GM12878 (cell line): ENCODE results near the gene SLAMF9. TPM values are rescaled to one million over a fixed set of nuclear protein-coding genes. Genes with fewer than 3 reads are reported as not detected.

Experiments used
- ATAC-seq: fragments of 200-7000 bp; cut with Tn5 transposase; 3 replicates; pipeline ENCODE4 v1.9.1; 2020; ENCODE audit warnings: mild to moderate bottlenecking, moderate library complexity
- BruUV-seq: library from RNA; stranded (reverse); fragments of 400-500 nt; replicated peaks from 2 replicates; lab custom pipeline; 2021; lab: Mats Ljungman, UMichigan
- CTCF ChIA-PET: fragments of 300-600 bp; sonication (Branson Sonifier 250); formaldehyde crosslinking; extraction: SDS; loops from one replicate; lab custom pipeline; 2021; ENCODE audit warnings: inconsistent platforms; lab: Yijun Ruan, JAX
- POLR2A ChIA-PET: fragments of 350-600 bp; formaldehyde crosslinking; extraction: SDS; loops from one replicate; lab custom pipeline; 2021; ENCODE audit warnings: inconsistent platforms; lab: Charles Lee
- RAD21 ChIA-PET: fragments of 300-600 bp; sonication (Branson Sonifier 250); formaldehyde crosslinking; loops from one replicate; lab custom pipeline; 2023; ENCODE audit warnings: antibody characterized with exemption; ENCODE audit not compliant: unreplicated experiment; lab: Charles Lee
- SMC1A ChIA-PET: fragments of 300-600 bp; sonication (Branson Sonifier 250); formaldehyde crosslinking; loops from one replicate; lab custom pipeline; 2023; ENCODE audit not compliant: unreplicated experiment, uncharacterized antibody; lab: Charles Lee
- DNase-seq: peaks from one replicate; pipeline ENCODE4 v3.0.0-alpha.2; 2011; ENCODE audit warnings: low read depth, low spot score
- FAIRE-seq: peaks from 3 replicates; lab custom pipeline; 2011; peaks lifted over from hg19 to GRCh38; lab: Jason Lieb, UNC
- H2AFZ ChIP-seq: 2 replicates; pipeline ENCODE4 v1.6.0; 2011; ENCODE audit warnings: low read depth, low read length, control low read depth; ENCODE audit not compliant: control insufficient read depth
- H3K27ac ChIP-seq: 2 replicates; pipeline ENCODE4 v1.5.1; 2011; ENCODE audit warnings: control low read depth; ENCODE audit not compliant: control insufficient read depth, insufficient read depth
- H3K27me3 ChIP-seq, 2 experiments: replicated peaks in 1 of 2; 2 replicates each; pipeline versions ENCODE4 v1.6.0 to v1.6.1; 2011; ENCODE audit warnings: low read length in 1 of 2; ENCODE audit not compliant: control insufficient read depth in 2 of 2, insufficient read depth in 2 of 2
- H3K36me3 ChIP-seq, 2 experiments: 2 replicates each; pipeline ENCODE4 v1.5.1; 2011; ENCODE audit warnings: low read length in 1 of 2; ENCODE audit not compliant: control insufficient read depth in 2 of 2, insufficient read depth in 2 of 2
- H3K4me1 ChIP-seq: 2 replicates; pipeline ENCODE4 v1.6.1; 2011; ENCODE audit warnings: mild to moderate bottlenecking, low read length, moderate library complexity, mixed read lengths; ENCODE audit not compliant: control insufficient read depth, insufficient read depth
- H3K4me2 ChIP-seq: 2 replicates; pipeline ENCODE4 v1.6.0; 2011; ENCODE audit warnings: control low read depth; ENCODE audit not compliant: control insufficient read depth, insufficient read depth
- H3K4me3 ChIP-seq: fragments of 200-600 bp; sonication (generic); 2 replicates; pipeline ENCODE4 v1.5.1; 2016
- H3K79me2 ChIP-seq: 2 replicates; pipeline ENCODE4 v1.6.0; 2011; ENCODE audit warnings: low read length; ENCODE audit not compliant: control insufficient read depth, insufficient read depth
- H3K9ac ChIP-seq: 2 replicates; pipeline ENCODE4 v1.8.0; 2011; ENCODE audit warnings: low read length, control low read depth, mixed read lengths; ENCODE audit not compliant: control insufficient read depth, insufficient read depth
- H3K9me3 ChIP-seq: replicated peaks from 3 replicates; pipeline ENCODE4 v1.5.1; 2011; ENCODE audit warnings: mild to moderate bottlenecking, low read length; ENCODE audit not compliant: control insufficient read depth, insufficient read depth
- H4K20me1 ChIP-seq: 2 replicates; pipeline ENCODE4 v1.6.0; 2011; ENCODE audit not compliant: control insufficient read depth, insufficient read depth
- ASH2L ChIP-seq: fragments of 300-600, 200-600 bp; sonication (generic); IDR thresholded peaks from 2 replicates; pipeline ENCODE4 v1.6.1; 2017; ENCODE audit warnings: low read depth, mild to moderate bottlenecking, borderline replicate concordance
- BACH1 ChIP-seq: fragments of 450-650 bp; IDR thresholded peaks from 2 replicates; pipeline ENCODE4 v1.6.1; 2017; ENCODE audit warnings: mild to moderate bottlenecking, borderline replicate concordance
- BRCA1 ChIP-seq: IDR thresholded peaks from 2 replicates; pipeline ENCODE4 v1.6.1; 2011; ENCODE audit warnings: low read depth, low read length, improper control_type of control experiment
- CEBPZ ChIP-seq: fragments of 150-350 bp; IDR thresholded peaks from 2 replicates; pipeline ENCODE4 v1.6.1; 2016; ENCODE audit warnings: low read depth, low read length
- FOXM1 ChIP-seq: IDR thresholded peaks from 2 replicates; pipeline ENCODE4 v1.6.1; 2012; ENCODE audit warnings: low read depth, mild to moderate bottlenecking, inconsistent platforms, low read length, moderate library complexity
- HCFC1 ChIP-seq: fragments of 150-350 bp; IDR thresholded peaks from 2 replicates; pipeline ENCODE4 v1.6.1; 2014; ENCODE audit warnings: low read length
- IRF3 ChIP-seq: fragments of 450-650 bp; IDR thresholded peaks from 2 replicates; pipeline ENCODE4 v1.6.1; 2014; ENCODE audit warnings: mild to moderate bottlenecking
- LARP7 ChIP-seq: fragments of 450-650 bp; IDR thresholded peaks from 2 replicates; pipeline ENCODE4 v1.6.1; 2017; ENCODE audit warnings: mild to moderate bottlenecking
- NFXL1 ChIP-seq: fragments of 450-650 bp; IDR thresholded peaks from 2 replicates; pipeline ENCODE4 v1.6.1; 2017; ENCODE audit warnings: antibody characterized with exemption, mild to moderate bottlenecking, borderline replicate concordance
- NRF1 ChIP-seq: conservative IDR thresholded peaks from 2 replicates; pipeline ENCODE4 v1.6.1; 2011; ENCODE audit warnings: mild to moderate bottlenecking, low read depth, low read length, improper control_type of control experiment
- PBX3 ChIP-seq: IDR thresholded peaks from 2 replicates; pipeline ENCODE4 v1.6.1; 2011; ENCODE audit warnings: mild to moderate bottlenecking, low read depth, low read length, moderate library complexity; ENCODE audit not compliant: insufficient replicate concordance
- POLR2A ChIP-seq: IDR thresholded peaks from 2 replicates; pipeline ENCODE4 v1.6.1; 2011; ENCODE audit warnings: low read depth, mild to moderate bottlenecking, low read length
- RUNX3 ChIP-seq: IDR thresholded peaks from 2 replicates; pipeline ENCODE4 v1.6.1; 2012; ENCODE audit warnings: low read length, inconsistent platforms
- SUPT20H ChIP-seq: IDR thresholded peaks from 2 replicates; pipeline ENCODE4 v1.6.1; 2011; ENCODE audit warnings: low read depth, mild to moderate bottlenecking, low read length, moderate library complexity, borderline replicate concordance; ENCODE audit not compliant: control insufficient read depth
- ZSCAN29 ChIP-seq: fragments of 450-650 bp; IDR thresholded peaks from 2 replicates; pipeline ENCODE4 v1.6.1; 2017; ENCODE audit warnings: mild to moderate bottlenecking, moderate library complexity
- WGBS: methylation state at CpG from one replicate; pipeline ENCODE4 v1.1.6; 2016; ENCODE audit warnings: low lambda C conversion rate; ENCODE audit not compliant: insufficient replicate concordance, insufficient coverage; ENCODE audit errors: missing lambda C conversion rate; 5-methylcytosine and 5-hydroxymethylcytosine counted together
- in situ Hi-C: fragments of 300-500 bp; cut with MboI; formaldehyde crosslinking; loops from 9 replicates; pipeline ENCODE4 v1.14.3; 2018; ENCODE audit warnings: mixed read lengths
- intact Hi-C: fragments of 100-400 bp; cut with micrococcal nuclease; formaldehyde crosslinking; loops from one replicate; pipeline ENCODE4 v1.14.2; 2022; ENCODE audit not compliant: unreplicated experiment
- polyA plus RNA-seq, 11 experiments: library from polyadenylated mRNA; depleted of rRNA in 4 of 11; unstranded in 6 of 11; stranded (reverse) in 5 of 11; fragments of >200 nt; fragmentation: Nextera tagmentation in 4 of 11; fragmentation: Illumina TruSeq in 1 of 11; extraction: Ambion mirVana in 4 of 11; extraction: Trizol in 1 of 11; gene quantifications; 1 replicate in 1 of 11; 2 replicates in 10 of 11; pipeline versions ENCODE4 v1.2.1 to v1.2.3, GENCODE V29; 2011 to 2016; ENCODE audit warnings: inconsistent platforms in 2 of 11, missing spikeins in 2 of 11, low read depth in 1 of 11
- total RNA-seq, 4 experiments: library from RNA; depleted of rRNA in 3 of 4; stranded (reverse); fragments of >200 nt in 3 of 4; fragmentation: Illumina TruSeq in 1 of 4; extraction: Trizol in 1 of 4; gene quantifications; 2 replicates each; pipeline versions ENCODE4 v1.2.1 to v1.2.3, GENCODE V29; 2013 to 2021

The SLAMF9 gene
- total and polyA plus RNA-seq, 10 of the 15 experiments (the other 5 are each of a cell fraction or from before 2014, with no cell fraction given) = not detected

GRCh38 chr1:159946242-159947187, 7.5 kb downstream of the SLAMF9 start (continued):
- TF ChIP-seq CEBPZ (no peak), ASH2L (no peak), LARP7 (no peak)

- POLR2A ChIA-PET = no interaction called here
- H3K27ac ChIP-seq = no peak within 1 kb of the TSS
- H3K9ac ChIP-seq = no peak within 1 kb of the TSS
- peaks cover 6 to 26% of the 10 kb centered on the region in 2 experiments for H3K27me3 ChIP-seq
- intact Hi-C loops = no loop called here
- no peaks in the 10 kb centered on the region; the same call in 1 of the 2 replicates for H3K4me1 ChIP-seq
- no peak within 1 kb of the TSS for H3K4me3 ChIP-seq
- in situ Hi-C loops = no loop called here
- H3K4me2 ChIP-seq = peak within 1 kb of the TSS; percentile 38; the same call in 1 of the 2 replicates
- no peaks in the 10 kb centered on the region for H3K79me2 ChIP-seq
- WGBS = 20% methylated on average over 56 of the region's 58 CpGs
- no peak for DNase-seq
- CTCF ChIA-PET = interaction anchor here (0.9 to 2.8 kb wide), 4 partner anchors 10 to 147 kb away, joined by 3 to 12 read pairs (median 3); no protein-coding TSS in a partner anchor
- no peaks in the 10 kb centered on the region for H3K36me3 ChIP-seq
- no peaks in the 10 kb centered on the region for H4K20me1 ChIP-seq
- ATAC-seq = peak; percentile 78
- FAIRE-seq = no peak
- RAD21 ChIA-PET = interaction anchor here (1.4 kb wide), 1 partner anchor 23 kb away, joined by 3 read pairs; no protein-coding TSS in a partner anchor
- SMC1A ChIA-PET = no interaction called here
- BruUV-seq = no TSS peak
- H3K9me3 ChIP-seq = no peaks in the 10 kb centered on the region
- H2AFZ ChIP-seq = no peak within 1 kb of the TSS
- TF ChIP-seq POLR2A = no peak
- no peak for TF ChIP-seq RUNX3
- TF ChIP-seq FOXM1 = no peak
- TF ChIP-seq NRF1 = no peak
- TF ChIP-seq BRCA1 = no peak
- TF ChIP-seq IRF3 = no peak
- TF ChIP-seq ZSCAN29 = no peak
- TF ChIP-seq SUPT20H = no peak
- TF ChIP-seq HCFC1 = peak; percentile 64
- TF ChIP-seq NFXL1 = no peak
- peak; percentile 43 for TF ChIP-seq PBX3
- no peak for TF ChIP-seq BACH1
These were observed 8.4 kb downstream of the SLAMF9 start, which contains the start of gene IGSF9 for GRCh38 chr1:159945483-159946241. Gene IGSF9 (minus strand): TSS chr1:159945613. CDS start chr1:159943454, 2,159 bp downstream.
